Retinal pigment epithelial cell (primary cell): ENCODE measurements around the gene EI24.

Experiments
- DNase-seq: peaks from one replicate; pipeline ENCODE4 v3.0.0-alpha.2; 2010; ENCODE audit warnings: low read depth
- H3K4me3 ChIP-seq: 2 replicates; pipeline ENCODE4 v1.5.1; 2011; ENCODE audit warnings: mild to moderate bottlenecking, low read length, control low read depth, moderate library complexity
- CTCF ChIP-seq: conservative IDR thresholded peaks from 2 replicates; pipeline ENCODE4 v1.5.1; 2011; ENCODE audit warnings: low read depth, low read length, control low read depth, inconsistent platforms

The EI24 gene

GRCh38 chr11:125578783-125579182, 9.5 kb downstream of the EI24 start:
- no peak overlapping the region for H3K4me3 ChIP-seq
- DNase-seq: no peak
- TF ChIP-seq CTCF: no peak

DNA sequence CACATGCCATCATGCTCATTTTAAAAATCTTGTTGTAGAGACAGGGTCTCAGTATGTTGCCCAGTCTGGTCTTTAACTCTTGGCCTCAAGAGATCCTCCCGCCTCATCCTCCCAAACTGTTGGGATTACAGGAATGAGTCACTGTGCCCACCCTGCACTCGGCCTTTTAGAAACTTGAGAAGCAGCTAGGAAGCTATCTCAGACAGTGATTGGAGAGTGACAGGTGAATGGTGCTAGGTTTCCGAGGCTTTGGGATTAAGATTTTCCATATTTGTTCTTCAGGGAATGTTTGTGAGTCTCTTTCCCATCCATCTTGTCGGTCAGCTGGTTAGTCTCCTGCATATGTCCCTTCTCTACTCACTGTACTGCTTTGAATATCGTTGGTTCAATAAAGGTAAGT, 10.5 kb downstream of the EI24 start:
- no peak for TF ChIP-seq CTCF
- no peak for DNase-seq
- no peak overlapping the region for H3K4me3 ChIP-seq

DNA sequence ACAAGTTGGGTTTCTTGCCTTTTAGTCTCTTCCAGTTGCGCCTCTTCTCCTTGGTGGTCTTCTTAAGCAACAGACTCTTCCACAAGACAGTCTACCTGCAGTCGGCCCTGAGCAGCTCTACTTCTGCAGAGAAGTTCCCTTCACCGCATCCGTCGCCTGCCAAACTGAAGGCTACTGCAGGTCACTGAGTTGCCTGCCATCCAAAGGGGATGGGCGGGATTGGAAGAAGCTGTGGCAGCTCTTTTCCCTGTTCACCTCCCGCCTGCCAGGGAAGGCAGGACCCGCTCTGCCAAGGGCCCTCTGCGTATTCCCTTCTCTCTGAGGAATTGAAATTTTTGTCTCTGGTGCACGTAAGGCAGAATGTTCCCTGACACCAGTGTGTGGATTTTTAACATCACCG, 14.2 kb downstream of the EI24 start:
- H3K4me3 ChIP-seq: no peak overlapping the region
- no peak for DNase-seq
- no peak for TF ChIP-seq CTCF

GRCh38 chr11:125585487-125585886, 16.2 kb downstream of the EI24 start:
- no peak for TF ChIP-seq CTCF
- no peak overlapping the region for H3K4me3 ChIP-seq
- DNase-seq: no peak

DNA sequence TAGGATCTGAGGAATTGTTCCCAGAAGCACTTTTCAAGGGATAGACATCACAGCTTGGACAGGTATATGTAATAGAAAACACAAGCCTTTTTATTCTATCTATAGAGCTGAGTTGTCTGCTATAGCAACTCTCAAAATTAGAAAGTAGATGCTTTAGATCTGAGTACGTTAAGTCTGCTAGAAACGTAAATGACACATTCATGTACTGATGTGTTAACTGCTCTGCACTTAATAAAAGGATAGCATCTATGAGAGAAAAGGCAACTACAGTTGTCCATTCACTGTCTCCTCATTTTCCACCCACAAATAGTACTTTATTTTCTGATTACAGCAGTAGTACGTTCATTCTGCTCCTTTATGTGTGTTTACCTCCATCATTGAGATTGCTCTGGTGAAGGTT, 17.3 kb downstream of the EI24 start:
- no peak for DNase-seq
- H3K4me3 ChIP-seq: no peak overlapping the region
- TF ChIP-seq CTCF: no peak

GRCh38 chr11:125587480-125587879, 18.2 kb downstream of the EI24 start:
- no peak overlapping the region for H3K4me3 ChIP-seq
- no peak for DNase-seq
- no peak for TF ChIP-seq CTCF

DNA sequence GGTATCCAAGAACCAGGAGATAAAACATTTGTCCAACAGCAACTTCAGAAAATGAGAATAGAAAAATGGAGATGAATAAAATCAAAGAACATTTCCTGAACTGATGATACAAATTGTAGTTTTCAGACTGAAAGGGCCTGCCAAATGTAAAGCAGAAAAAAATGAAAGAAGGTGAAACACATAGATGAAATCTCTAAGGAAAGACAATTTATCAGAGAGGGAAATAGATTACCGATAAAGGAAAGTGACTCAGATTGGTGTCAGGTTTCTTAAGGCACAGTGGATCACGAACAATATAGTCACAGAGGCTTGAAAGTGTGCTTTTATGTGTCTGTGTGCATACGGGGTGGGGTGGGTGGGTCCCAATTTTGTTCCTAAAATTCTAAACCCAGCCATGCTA, 19.2 kb downstream of the EI24 start:
- no peak for TF ChIP-seq CTCF
- no peak for DNase-seq
- H3K4me3 ChIP-seq: no peak overlapping the region
